Measurements from ENCODE around the gene PPCDC. TPM values are rescaled to one million over a fixed set of nuclear protein-coding genes. Genes with fewer than 3 reads are reported as not detected.

The PPCDC gene
- total RNA-seq, 2 experiments from 2014 or later = 17.5 to 18.0 TPM

- no peaks in the 10 kb centered on the region for H3K27me3 Mint-ChIP-seq (ENCODE audit: low read depth)
- H3K9me3 Mint-ChIP-seq = no peaks in the 10 kb centered on the region
- H3K36me3 Mint-ChIP-seq (ENCODE audit: low read depth) = no peaks in the 10 kb centered on the region
- intact Hi-C loops (cut with micrococcal nuclease) = no loop called here
- no peak overlapping the region for H3K4me3 Mint-ChIP-seq
- DNase-seq = no peak
- CTCF ChIA-PET = no interaction called here
- peaks cover 3% of the 10 kb centered on the region for H3K4me1 Mint-ChIP-seq (ENCODE audit: low read depth)
- no peak overlapping the region for H3K27ac Mint-ChIP-seq
These were observed 26.9 kb downstream of the PPCDC start for GRCh38 chr15:75050283-75050682.

DNA sequence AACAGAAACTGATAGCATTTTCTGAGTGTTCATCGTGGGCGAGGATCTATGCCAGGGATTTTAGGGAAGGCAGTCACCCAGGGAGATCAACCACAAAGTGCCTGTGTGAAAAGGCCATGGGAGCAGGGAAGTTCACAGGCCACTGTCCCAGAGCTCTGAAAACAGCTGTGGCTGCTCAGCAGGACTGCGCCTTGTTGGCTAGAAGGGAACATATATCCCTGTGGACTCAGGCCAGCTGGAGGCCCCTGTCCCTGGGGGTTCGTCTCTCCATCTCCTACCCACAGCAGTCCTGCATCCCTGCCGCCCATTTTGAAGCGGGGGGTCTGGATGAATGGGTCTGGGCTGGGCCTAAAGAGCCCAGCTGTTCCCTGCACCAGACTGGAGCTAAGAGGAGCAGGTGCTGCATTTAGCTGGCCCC, 27.8 kb downstream of the PPCDC start:
- DNase-seq = no peak
- Mint-ChIP-seq H3K36me3 (ENCODE audit: low read depth) (no peaks in the 10 kb centered on the region), H3K4me3 (no peak overlapping the region), H3K27ac (no peak overlapping the region), H3K4me1 (ENCODE audit: low read depth) (peaks cover 3% of the 10 kb centered on the region), H3K27me3 (ENCODE audit: low read depth) (no peaks in the 10 kb centered on the region), H3K9me3 (no peaks in the 10 kb centered on the region)
- intact Hi-C loops (cut with micrococcal nuclease) = no loop called here
- CTCF ChIA-PET = no interaction called here

- H3K9me3 Mint-ChIP-seq = no peaks in the 10 kb centered on the region
- intact Hi-C loops (cut with micrococcal nuclease) = no loop called here
- no peaks in the 10 kb centered on the region for H3K36me3 Mint-ChIP-seq (ENCODE audit: low read depth)
- CTCF ChIA-PET = interaction anchor here (0.6 kb wide), 1 partner anchor 111 kb away, joined by 5 read pairs; no protein-coding TSS in a partner anchor
- H3K4me1 Mint-ChIP-seq (ENCODE audit: low read depth) = peaks cover 3% of the 10 kb centered on the region
- H3K27ac Mint-ChIP-seq = no peak overlapping the region
- H3K4me3 Mint-ChIP-seq = no peak overlapping the region
- H3K27me3 Mint-ChIP-seq (ENCODE audit: low read depth) = no peaks in the 10 kb centered on the region
- DNase-seq = no peak
These were observed 28.3 kb downstream of the PPCDC start for GRCh38 chr15:75051711-75052110.

DNA sequence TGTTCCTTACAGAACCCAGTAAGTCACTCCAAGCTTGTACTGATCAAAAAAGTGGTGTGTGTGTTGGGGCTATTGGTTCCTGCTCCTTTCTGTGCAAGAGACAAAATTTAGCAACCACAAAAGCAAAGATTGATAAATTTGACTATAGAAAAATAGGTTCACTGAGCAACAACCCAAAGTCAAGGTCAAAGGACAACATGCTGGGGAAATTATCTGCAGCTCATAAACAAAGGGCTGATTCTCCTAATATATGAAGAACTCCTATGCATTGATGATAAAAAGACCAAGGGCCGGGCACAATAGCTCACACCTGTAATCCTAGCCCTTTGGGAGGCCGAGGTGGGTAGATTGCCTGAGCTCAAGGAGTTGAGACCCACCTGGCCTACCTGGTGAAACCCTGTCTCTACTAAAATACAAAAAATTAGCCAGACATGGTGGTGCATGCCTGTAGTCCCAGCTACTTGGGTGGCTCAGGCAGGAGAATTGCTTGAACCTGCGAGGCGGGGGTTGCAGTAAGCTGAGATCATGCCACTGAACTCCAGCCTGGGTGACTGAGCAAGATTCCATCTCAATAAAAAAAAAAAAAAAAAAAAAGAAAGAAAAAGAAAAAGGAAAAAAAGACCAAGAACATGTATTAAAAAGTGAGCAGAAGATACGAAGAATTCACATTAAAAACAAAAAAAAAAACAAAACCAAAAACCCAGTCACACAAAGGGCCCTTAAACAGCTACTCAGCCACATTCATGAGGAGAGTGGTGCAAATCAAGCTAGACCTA, 29.8 kb downstream of the PPCDC start:
- CTCF ChIA-PET = interaction anchor here (0.6 kb wide), 1 partner anchor 13 kb away, joined by 3 read pairs; no protein-coding TSS in a partner anchor
- intact Hi-C loops (cut with micrococcal nuclease) = no loop called here

GRCh38 chr15:75053748-75054125, 30.3 kb downstream of the PPCDC start:
- CTCF ChIA-PET = no interaction called here

More for the DNA sequence above, 29.8 kb downstream of the PPCDC start:
- H3K27ac Mint-ChIP-seq = no peak overlapping the region
- H3K27me3 Mint-ChIP-seq (ENCODE audit: low read depth) = no peaks in the 10 kb centered on the region
- DNase-seq = no peak
- no peak overlapping the region for H3K4me3 Mint-ChIP-seq
- H3K36me3 Mint-ChIP-seq (ENCODE audit: low read depth) = no peaks in the 10 kb centered on the region
- no peaks in the 10 kb centered on the region for H3K4me1 Mint-ChIP-seq (ENCODE audit: low read depth)
- H3K9me3 Mint-ChIP-seq = no peaks in the 10 kb centered on the region

DNA sequence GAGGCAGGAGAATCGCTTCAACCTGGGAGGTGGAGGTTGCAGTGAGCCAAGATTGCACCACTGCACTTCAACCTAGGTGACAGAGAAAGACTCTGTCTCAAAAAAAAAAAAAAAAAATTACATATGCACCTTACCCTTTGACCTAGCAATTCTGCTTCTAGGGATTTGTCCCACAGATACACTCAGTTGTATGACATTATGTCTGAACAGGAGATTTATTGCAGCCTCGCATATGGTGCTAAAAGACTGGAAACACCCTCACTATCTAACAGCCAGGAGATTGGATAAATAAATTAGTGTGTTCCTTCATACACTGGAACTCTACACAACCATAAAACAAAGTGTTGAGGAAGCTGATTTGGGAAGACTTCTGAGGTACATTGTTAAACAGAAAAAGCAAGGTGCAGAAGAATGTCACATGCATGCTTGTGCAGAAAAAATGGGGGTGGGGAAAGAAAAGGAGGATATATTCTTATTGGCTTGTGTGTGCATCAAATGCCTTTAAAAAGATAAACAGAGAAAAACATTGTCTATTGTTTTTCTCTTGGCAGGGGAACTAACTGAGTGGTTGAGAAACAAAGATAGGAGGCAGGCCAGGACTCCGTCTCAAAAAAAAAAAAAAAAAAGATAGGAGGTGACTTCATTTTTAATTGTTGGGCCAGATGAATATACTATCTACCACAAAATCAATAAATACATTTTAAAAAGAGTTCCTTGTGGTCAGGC, 30.9 kb downstream of the PPCDC start:
- Mint-ChIP-seq H3K9me3 (no peaks in the 10 kb centered on the region), H3K27ac (no peak overlapping the region)
- CTCF ChIA-PET = no interaction called here

More at GRCh38 chr15:75053748-75054125, 30.3 kb downstream of the PPCDC start:
- Mint-ChIP-seq H3K36me3 (ENCODE audit: low read depth) (no peaks in the 10 kb centered on the region), H3K4me3 (no peak overlapping the region), H3K27me3 (ENCODE audit: low read depth) (no peaks in the 10 kb centered on the region), H3K27ac (no peak overlapping the region), H3K4me1 (ENCODE audit: low read depth) (no peaks in the 10 kb centered on the region), H3K9me3 (no peaks in the 10 kb centered on the region)
- intact Hi-C loops (cut with micrococcal nuclease) = no loop called here
- no peak for DNase-seq

DNA sequence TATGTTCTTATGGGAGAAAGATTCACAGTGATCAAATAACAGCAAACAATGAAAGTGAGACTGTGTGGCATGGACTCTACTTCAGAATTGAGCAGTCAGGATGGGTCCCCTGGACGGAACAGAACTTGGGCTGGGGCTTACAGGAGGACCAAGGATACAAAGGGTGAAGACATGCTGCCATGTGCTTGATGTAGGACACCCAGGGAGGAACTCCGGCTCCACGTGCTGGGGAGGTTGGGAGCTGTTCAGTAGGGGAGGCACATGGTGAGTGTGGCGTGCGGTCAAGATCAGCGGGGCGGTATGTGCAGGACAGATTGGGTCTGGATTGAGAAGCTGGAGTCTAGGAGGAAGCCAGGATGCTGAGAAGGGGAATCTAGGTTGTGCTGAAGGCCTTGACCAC, 32.6 kb downstream of the PPCDC start:
- Mint-ChIP-seq H3K27me3 (ENCODE audit: low read depth) (no peaks in the 10 kb centered on the region), H3K36me3 (ENCODE audit: low read depth) (no peaks in the 10 kb centered on the region), H3K4me1 (ENCODE audit: low read depth) (no peaks in the 10 kb centered on the region), H3K4me3 (no peak overlapping the region), H3K9me3 (no peaks in the 10 kb centered on the region), H3K27ac (no peak overlapping the region)
- CTCF ChIA-PET = no interaction called here
- DNase-seq = no peak
- intact Hi-C loops (cut with micrococcal nuclease) = no loop called here

More for the DNA sequence above, 30.9 kb downstream of the PPCDC start:
- H3K27me3 Mint-ChIP-seq (ENCODE audit: low read depth) = no peaks in the 10 kb centered on the region
- no peaks in the 10 kb centered on the region for H3K4me1 Mint-ChIP-seq (ENCODE audit: low read depth)
- no peak for DNase-seq
- no peaks in the 10 kb centered on the region for H3K36me3 Mint-ChIP-seq (ENCODE audit: low read depth)
- intact Hi-C loops (cut with micrococcal nuclease) = no loop called here
- no peak overlapping the region for H3K4me3 Mint-ChIP-seq

DNA sequence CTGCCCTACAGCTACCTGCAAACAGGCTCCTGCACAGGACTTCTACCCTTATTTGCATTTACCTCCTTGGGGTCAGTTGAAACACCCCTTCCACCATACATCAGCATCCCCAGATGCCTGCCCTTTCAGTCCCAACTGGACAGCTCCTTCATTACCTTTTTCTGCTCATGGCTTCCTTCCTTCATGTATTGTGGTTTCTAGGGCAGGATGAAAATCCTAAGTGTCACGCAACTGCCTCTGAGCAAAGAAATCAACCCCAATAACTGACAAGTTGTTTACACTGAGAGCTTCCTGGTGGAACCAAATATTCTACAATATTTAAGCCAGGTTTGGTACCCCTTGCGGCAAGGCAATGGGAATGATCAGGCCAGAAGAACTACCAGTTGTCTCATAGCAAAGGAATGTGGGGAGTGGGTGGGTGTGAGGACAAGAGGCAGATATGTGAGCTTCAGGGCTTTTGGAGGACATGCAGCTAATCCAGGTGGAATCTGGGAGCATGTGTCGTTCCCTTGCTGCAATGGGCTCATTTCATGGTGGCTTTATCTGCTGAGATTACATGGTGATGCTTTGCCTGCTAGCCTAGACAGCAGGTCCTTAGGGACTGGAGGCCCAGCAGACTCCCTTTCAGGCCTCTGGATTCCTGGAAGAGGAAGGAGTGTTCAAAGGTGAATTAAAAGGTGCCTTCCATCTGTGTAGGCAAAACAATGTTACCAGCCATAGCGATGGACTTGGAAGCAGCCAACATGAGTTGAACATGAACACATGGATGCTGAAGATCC, 34.9 kb downstream of the PPCDC start:
- Mint-ChIP-seq H3K4me3 (no peak overlapping the region), H3K4me1 (ENCODE audit: low read depth) (no peaks in the 10 kb centered on the region), H3K36me3 (ENCODE audit: low read depth) (no peaks in the 10 kb centered on the region), H3K27me3 (ENCODE audit: low read depth) (no peaks in the 10 kb centered on the region), H3K27ac (no peak overlapping the region), H3K9me3 (no peaks in the 10 kb centered on the region)
- intact Hi-C loops (cut with micrococcal nuclease) = no loop called here
- no peak for DNase-seq
- CTCF ChIA-PET = interaction anchor here (0.6 kb wide), 1 partner anchor 593 kb away, joined by 4 read pairs; no protein-coding TSS in a partner anchor

GRCh38 chr15:75059607-75060006, 36.2 kb downstream of the PPCDC start:
- no peaks in the 10 kb centered on the region for H3K36me3 Mint-ChIP-seq (ENCODE audit: low read depth)
- H3K27ac Mint-ChIP-seq = no peak overlapping the region
- peaks cover 2% of the 10 kb centered on the region for H3K27me3 Mint-ChIP-seq (ENCODE audit: low read depth)
- no peak for DNase-seq
- no peaks in the 10 kb centered on the region for H3K4me1 Mint-ChIP-seq (ENCODE audit: low read depth)
- intact Hi-C loops (cut with micrococcal nuclease) = no loop called here
- CTCF ChIA-PET = interaction anchor here (0.7 kb wide), 1 partner anchor 44 kb away, joined by 3 read pairs; no protein-coding TSS in a partner anchor
- H3K9me3 Mint-ChIP-seq = no peaks in the 10 kb centered on the region
- H3K4me3 Mint-ChIP-seq = no peak overlapping the region

DNA sequence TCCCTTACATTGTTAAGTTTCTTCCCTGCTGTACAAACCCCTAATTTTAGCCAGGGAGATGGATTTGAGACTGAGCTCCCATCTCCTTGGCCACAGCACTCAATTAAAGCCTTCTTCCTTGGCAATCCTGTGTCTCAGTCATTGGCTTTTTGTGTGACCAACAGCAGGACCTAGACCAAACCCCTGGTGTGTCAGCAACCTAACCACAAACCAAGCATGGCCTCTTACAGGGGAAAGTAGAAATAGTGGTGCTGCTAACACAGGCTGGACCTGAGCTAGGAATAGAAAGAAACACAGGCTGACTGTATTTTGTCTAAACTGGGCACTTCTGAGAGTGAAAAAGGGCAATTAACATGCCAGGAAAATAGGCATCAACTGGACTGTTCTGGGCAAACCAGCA, 37.9 kb downstream of the PPCDC start:
- intact Hi-C loops (cut with micrococcal nuclease) = no loop called here
- CTCF ChIA-PET = interaction anchor here (0.6 kb wide), 1 partner anchor 19 kb away, joined by 3 read pairs; no protein-coding TSS in a partner anchor
- H3K9me3 Mint-ChIP-seq = no peaks in the 10 kb centered on the region
- H3K4me3 Mint-ChIP-seq = no peak overlapping the region
- no peak for DNase-seq
- H3K27me3 Mint-ChIP-seq (ENCODE audit: low read depth) = peaks cover 2% of the 10 kb centered on the region
- peaks cover 13% of the 10 kb centered on the region for H3K4me1 Mint-ChIP-seq (ENCODE audit: low read depth)
- no peaks in the 10 kb centered on the region for H3K36me3 Mint-ChIP-seq (ENCODE audit: low read depth)
- H3K27ac Mint-ChIP-seq = no peak overlapping the region

DNA sequence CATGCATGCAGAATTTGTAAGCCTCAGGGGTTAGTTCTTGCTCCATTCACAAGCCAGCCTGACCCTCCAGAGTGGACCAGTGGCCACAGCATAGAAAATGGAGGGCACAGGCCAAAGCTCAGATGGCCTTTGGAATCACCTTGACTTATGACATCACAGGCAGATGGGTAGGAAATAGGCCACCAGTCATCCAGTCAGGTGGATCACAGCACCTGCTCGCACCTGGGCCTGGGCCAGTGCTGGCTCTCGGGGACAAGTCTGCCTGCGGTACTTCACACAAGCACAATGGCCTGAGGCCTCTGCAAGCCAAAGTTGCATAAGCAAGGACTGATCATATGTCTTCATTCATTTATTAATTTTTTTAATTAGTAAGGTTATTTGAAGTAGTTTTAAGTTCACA, 39.3 kb downstream of the PPCDC start:
- intact Hi-C loops (cut with micrococcal nuclease) = no loop called here
- Mint-ChIP-seq H3K9me3 (no peaks in the 10 kb centered on the region), H3K27ac (no peak overlapping the region), H3K36me3 (ENCODE audit: low read depth) (no peaks in the 10 kb centered on the region), H3K27me3 (ENCODE audit: low read depth) (peaks cover 2% of the 10 kb centered on the region), H3K4me3 (no peak overlapping the region), H3K4me1 (ENCODE audit: low read depth) (peaks cover 27% of the 10 kb centered on the region)
- CTCF ChIA-PET = no interaction called here
- DNase-seq = no peak

GRCh38 chr15:75063338-75063737, 39.9 kb downstream of the PPCDC start:
- Mint-ChIP-seq H3K27me3 (ENCODE audit: low read depth) (peaks cover 2% of the 10 kb centered on the region), H3K4me1 (ENCODE audit: low read depth) (peaks cover 27% of the 10 kb centered on the region), H3K27ac (no peak overlapping the region), H3K9me3 (no peaks in the 10 kb centered on the region), H3K36me3 (ENCODE audit: low read depth) (no peaks in the 10 kb centered on the region), H3K4me3 (no peak overlapping the region)
- CTCF ChIA-PET = no interaction called here
- intact Hi-C loops (cut with micrococcal nuclease) = no loop called here
- DNase-seq = no peak
